MM.1S (cell line): Measurements from ENCODE around the gene STRIT1.
"Not testable (repeated sequence)": the region's sequence is repeated elsewhere in the genome, so short reads cannot be mapped to it uniquely, and the experiment has no call there.

Source experiments
- DNase-seq: peaks from one replicate; pipeline ENCODE4 v3.0.0-alpha.2; 2015
- H2AFZ ChIP-seq: fragments of 300-600 bp; sonication (generic); 2 replicates; pipeline ENCODE4 v1.6.0; 2016; ENCODE audit warnings: antibody characterized with exemption, low read length
- H3F3A ChIP-seq: fragments of 300-600 bp; sonication (generic); 2 replicates; pipeline ENCODE4 v1.6.1; 2016; ENCODE audit warnings: mild to moderate bottlenecking, antibody characterized with exemption, low read length, moderate library complexity, mixed read lengths; ENCODE audit not compliant: insufficient read depth
- H3K27ac ChIP-seq: fragments of 300-600 bp; sonication (generic); 2 replicates; pipeline ENCODE4 v1.5.1; 2016; ENCODE audit warnings: mild to moderate bottlenecking, low read length
- H3K27me3 ChIP-seq: fragments of 300-600 bp; sonication (generic); replicated peaks from 2 replicates; pipeline ENCODE4 v1.6.0; 2016; ENCODE audit warnings: low read length; ENCODE audit not compliant: insufficient read depth
- H3K36me3 ChIP-seq: fragments of 300-600 bp; sonication (generic); replicated peaks from 2 replicates; pipeline ENCODE4 v1.6.1; 2016; ENCODE audit warnings: mild to moderate bottlenecking, low read length, mixed read lengths; ENCODE audit not compliant: insufficient read depth
- H3K4me1 ChIP-seq: fragments of 300-600 bp; sonication (generic); 2 replicates; pipeline ENCODE4 v1.6.1; 2016; ENCODE audit warnings: low read length, mixed read lengths
- H3K4me2 ChIP-seq: fragments of 300-600 bp; sonication (generic); 2 replicates; pipeline ENCODE4 v1.6.0; 2016; ENCODE audit warnings: low read depth, low read length
- H3K4me3 ChIP-seq: fragments of 300-600 bp; sonication (generic); 2 replicates; pipeline ENCODE4 v1.5.1; 2016; ENCODE audit warnings: low read length, mixed read lengths
- H3K79me2 ChIP-seq: fragments of 300-600 bp; sonication (generic); 2 replicates; pipeline ENCODE4 v1.6.1; 2016; ENCODE audit warnings: mixed run types, low read length, mixed read lengths
- H3K9ac ChIP-seq: fragments of 300-600 bp; sonication (generic); 2 replicates; pipeline ENCODE4 v1.6.1; 2016; ENCODE audit warnings: low read length, mixed read lengths
- H3K9me2 ChIP-seq: fragments of 300-600 bp; sonication (generic); replicated peaks from 2 replicates; pipeline ENCODE4 v1.6.1; 2016; ENCODE audit warnings: mild to moderate bottlenecking, low read length, mixed read lengths; ENCODE audit not compliant: insufficient read depth
- H3K9me3 ChIP-seq: fragments of 300-600 bp; sonication (generic); replicated peaks from 2 replicates; pipeline ENCODE4 v1.6.1; 2016; ENCODE audit warnings: mild to moderate bottlenecking, low read length, mixed read lengths; ENCODE audit not compliant: insufficient read depth
- H4K20me1 ChIP-seq: fragments of 300-600 bp; sonication (generic); 2 replicates; pipeline ENCODE4 v1.6.1; 2016; ENCODE audit warnings: mild to moderate bottlenecking, low read length, moderate library complexity, mixed read lengths; ENCODE audit not compliant: insufficient read depth
- EZH2 ChIP-seq: fragments of 300-600 bp; sonication (generic); optimal IDR thresholded peaks from 2 replicates; pipeline ENCODE3; 2017; ENCODE audit warnings: low read depth, mild to moderate bottlenecking, antibody characterized with exemption, low read length, mixed read lengths
- EZH2phosphoT487 ChIP-seq: fragments of 300-600 bp; sonication (generic); IDR thresholded peaks from 2 replicates; pipeline ENCODE4 v1.6.1; 2018; ENCODE audit warnings: antibody characterized with exemption, low read length
- TF ChIP-seq, protein P1 (sequence below): fragments of 300-600 bp; sonication (generic); IDR thresholded peaks from 2 replicates; pipeline ENCODE4 v1.5.1; 2016; ENCODE audit warnings: antibody characterized with exemption, low read length, mixed read lengths

Gene STRIT1

GRCh38 chr3:155274435-155274834 is 19.0 kb downstream of the STRIT1 start:
- not testable (repeated sequence) for H3K36me3 ChIP-seq, H4K20me1 ChIP-seq, H3K4me1 ChIP-seq, DNase-seq, H3K4me3 ChIP-seq, H3K27ac ChIP-seq, H3K27me3 ChIP-seq, H2AFZ ChIP-seq, H3K9me3 ChIP-seq, H3K4me2 ChIP-seq, H3F3A ChIP-seq, H3K9ac ChIP-seq, H3K9me2 ChIP-seq, H3K79me2 ChIP-seq

GRCh38 chr3:155271343-155271613 is 22.2 kb downstream of the STRIT1 start:
- Histone ChIP-seq H3F3A (no peaks in the 10 kb centered on the region), H3K4me1 (no peaks in the 10 kb centered on the region), H3K27me3 (no peaks in the 10 kb centered on the region), H2AFZ (no peak overlapping the region), H3K4me3 (no peak overlapping the region), H3K36me3 (no peaks in the 10 kb centered on the region), H3K9me3 (no peaks in the 10 kb centered on the region), H3K9ac (no peak overlapping the region), H4K20me1 (no peaks in the 10 kb centered on the region), H3K27ac (no peak overlapping the region), H3K4me2 (no peak overlapping the region), H3K9me2 (no peaks in the 10 kb centered on the region), H3K79me2 (no peaks in the 10 kb centered on the region)
- DNase-seq: no peak
- TF ChIP-seq EZH2: no peak
- no peak for TF ChIP-seq EZH2phosphoT487
- TF ChIP-seq, protein P1, sequence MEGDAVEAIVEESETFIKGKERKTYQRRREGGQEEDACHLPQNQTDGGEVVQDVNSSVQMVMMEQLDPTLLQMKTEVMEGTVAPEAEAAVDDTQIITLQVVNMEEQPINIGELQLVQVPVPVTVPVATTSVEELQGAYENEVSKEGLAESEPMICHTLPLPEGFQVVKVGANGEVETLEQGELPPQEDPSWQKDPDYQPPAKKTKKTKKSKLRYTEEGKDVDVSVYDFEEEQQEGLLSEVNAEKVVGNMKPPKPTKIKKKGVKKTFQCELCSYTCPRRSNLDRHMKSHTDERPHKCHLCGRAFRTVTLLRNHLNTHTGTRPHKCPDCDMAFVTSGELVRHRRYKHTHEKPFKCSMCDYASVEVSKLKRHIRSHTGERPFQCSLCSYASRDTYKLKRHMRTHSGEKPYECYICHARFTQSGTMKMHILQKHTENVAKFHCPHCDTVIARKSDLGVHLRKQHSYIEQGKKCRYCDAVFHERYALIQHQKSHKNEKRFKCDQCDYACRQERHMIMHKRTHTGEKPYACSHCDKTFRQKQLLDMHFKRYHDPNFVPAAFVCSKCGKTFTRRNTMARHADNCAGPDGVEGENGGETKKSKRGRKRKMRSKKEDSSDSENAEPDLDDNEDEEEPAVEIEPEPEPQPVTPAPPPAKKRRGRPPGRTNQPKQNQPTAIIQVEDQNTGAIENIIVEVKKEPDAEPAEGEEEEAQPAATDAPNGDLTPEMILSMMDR: no peak

GRCh38 chr3:155270485-155271342 is 22.8 kb downstream of the STRIT1 start:
- no peak overlapping the region for H3K4me3 ChIP-seq
- H3K9ac ChIP-seq: no peak overlapping the region
- no peaks in the 10 kb centered on the region for H3K79me2 ChIP-seq
- no peaks in the 10 kb centered on the region for H3K9me2 ChIP-seq
- H3K4me2 ChIP-seq: no peak overlapping the region
- TF ChIP-seq, protein P1: no peak
- TF ChIP-seq EZH2 (no peak), EZH2phosphoT487 (no peak)
- H3K4me1 ChIP-seq: no peaks in the 10 kb centered on the region
- no peaks in the 10 kb centered on the region for H4K20me1 ChIP-seq
- H3K27me3 ChIP-seq: no peaks in the 10 kb centered on the region
- no peak overlapping the region for H3K27ac ChIP-seq
- DNase-seq: peak; percentile 49
- H3K9me3 ChIP-seq: no peaks in the 10 kb centered on the region
- H3F3A ChIP-seq: no peaks in the 10 kb centered on the region
- H3K36me3 ChIP-seq: no peaks in the 10 kb centered on the region
- H2AFZ ChIP-seq: no peak overlapping the region

- TF ChIP-seq EZH2: no peak
- TF ChIP-seq EZH2phosphoT487: no peak
- Histone ChIP-seq H3K9ac (no peak overlapping the region), H3F3A (no peaks in the 10 kb centered on the region), H3K4me1 (no peaks in the 10 kb centered on the region), H2AFZ (no peak overlapping the region), H3K79me2 (no peaks in the 10 kb centered on the region), H3K27ac (no peak overlapping the region), H3K4me2 (no peak overlapping the region), H3K4me3 (no peak overlapping the region), H3K36me3 (no peaks in the 10 kb centered on the region), H3K9me2 (no peaks in the 10 kb centered on the region), H3K9me3 (no peaks in the 10 kb centered on the region), H4K20me1 (no peaks in the 10 kb centered on the region), H3K27me3 (no peaks in the 10 kb centered on the region)
- no peak for DNase-seq
These were observed 23.4 kb downstream of the STRIT1 start for GRCh38 chr3:155270063-155270462.

GRCh38 chr3:155262855-155263254 is 30.6 kb downstream of the STRIT1 start:
- not testable (repeated sequence) for H3K4me2 ChIP-seq, H3K27me3 ChIP-seq, H3K79me2 ChIP-seq, H3K4me1 ChIP-seq, H3K9ac ChIP-seq, H3K36me3 ChIP-seq, H3K9me3 ChIP-seq, H3F3A ChIP-seq, H4K20me1 ChIP-seq, H3K9me2 ChIP-seq, H3K27ac ChIP-seq, DNase-seq, H2AFZ ChIP-seq, H3K4me3 ChIP-seq
